ENCODE measurements around the gene RNF123.

GRCh38 chr3:49706456-49707112, 17.2 kb downstream of the RNF123 start:
- TF ChIP-seq NFIC (IDR thresholded peaks at IDR 0.05) (no peak), REST (IDR thresholded peaks at IDR 0.05; ENCODE audit: low read depth) (no peak), EP300 (IDR thresholded peaks at IDR 0.05; ENCODE audit: borderline replicate concordance) (no peak), TAF1 (IDR thresholded peaks at IDR 0.05; ENCODE audit: low read depth) (no peak), CREB1 (IDR thresholded peaks at IDR 0.05; ENCODE audit: low read depth) (no peak), CEBPB (IDR thresholded peaks at IDR 0.05) (no peak), USF1 (IDR thresholded peaks at IDR 0.05) (no peak), EGR1 (IDR thresholded peaks at IDR 0.05) (no peak)
- TF ChIP-seq, protein P1, sequence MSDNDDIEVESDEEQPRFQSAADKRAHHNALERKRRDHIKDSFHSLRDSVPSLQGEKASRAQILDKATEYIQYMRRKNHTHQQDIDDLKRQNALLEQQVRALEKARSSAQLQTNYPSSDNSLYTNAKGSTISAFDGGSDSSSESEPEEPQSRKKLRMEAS (IDR thresholded peaks at IDR 0.05), result no peak

Measured in Ishikawa (cell line).